DND-41 (cell line): ENCODE measurements around the gene COL19A1.

Source experiments
- CTCF ChIP-seq: IDR thresholded peaks from 2 replicates; pipeline ENCODE4 v1.5.1; 2012; ENCODE audit warnings: borderline replicate concordance, low read length, moderate library complexity, mild to moderate bottlenecking; ENCODE audit not compliant: poor library complexity, severe bottlenecking; ENCODE audit errors: extremely low read depth
- EZH2 ChIP-seq: IDR thresholded peaks from 3 replicates; pipeline ENCODE4 v1.6.1; 2012; ENCODE audit warnings: borderline replicate concordance, low read depth, mild to moderate bottlenecking, moderate library complexity, low read length, inconsistent platforms; ENCODE audit not compliant: severe bottlenecking

- TF ChIP-seq CTCF (peak; percentile 65), EZH2 (no peak)
These were observed 241.7 kb downstream of the COL19A1 start for GRCh38 chr6:70107852-70108629.
